ENCODE results near the gene ABHD12. TPM values are rescaled to one million over a fixed set of nuclear protein-coding genes. Genes with fewer than 3 reads are reported as not detected.
A peak's percentile ranks its signal among the peaks of the same experiment; 100 is the strongest.

Gene ABHD12
- total RNA-seq, 1 donor from 2014 or later: 58.0 TPM

GRCh38 chr20:25421102-25421501 is 30.5 kb upstream of the ABHD12 start:
- no peaks in the 10 kb centered on the region for H3K9me3 Mint-ChIP-seq
- no peak for TF ChIP-seq CTCF (IDR thresholded peaks at IDR 0.05; ENCODE audit: unreplicated experiment)
- H3K36me3 Mint-ChIP-seq: peaks cover 17% of the 10 kb centered on the region
- H3K27me3 Mint-ChIP-seq (ENCODE audit: low read depth): no peaks in the 10 kb centered on the region
- no peak for DNase-seq (ENCODE audit: low spot score in 2 of 2, unreplicated experiment in 2 of 2)
- H3K4me3 Mint-ChIP-seq: no peak overlapping the region
- peaks cover 4% of the 10 kb centered on the region for H3K4me1 Mint-ChIP-seq
- H3K27ac Mint-ChIP-seq: no peak overlapping the region

- no peaks in the 10 kb centered on the region for H3K27me3 Mint-ChIP-seq (ENCODE audit: low read depth)
- peaks cover 10% of the 10 kb centered on the region for H3K36me3 Mint-ChIP-seq
- no peaks in the 10 kb centered on the region for H3K9me3 Mint-ChIP-seq
- H3K4me1 Mint-ChIP-seq: peaks cover 4% of the 10 kb centered on the region
- H3K4me3 Mint-ChIP-seq: no peak overlapping the region
- no peak for TF ChIP-seq CTCF (IDR thresholded peaks at IDR 0.05; ENCODE audit: unreplicated experiment)
- DNase-seq (ENCODE audit: low spot score in 2 of 2, unreplicated experiment in 2 of 2): no peak
- no peak overlapping the region for H3K27ac Mint-ChIP-seq
These were observed 28.1 kb upstream of the ABHD12 start for GRCh38 chr20:25418776-25419175.

GRCh38 chr20:25408890-25409289 is 18.3 kb upstream of the ABHD12 start:
- Mint-ChIP-seq H3K27me3 (ENCODE audit: low read depth) (peaks cover 2% of the 10 kb centered on the region), H3K27ac (no peak overlapping the region), H3K4me1 (peaks cover 18% of the 10 kb centered on the region), H3K36me3 (peaks cover 5% of the 10 kb centered on the region), H3K4me3 (no peak overlapping the region), H3K9me3 (peaks cover 8% of the 10 kb centered on the region)
- DNase-seq (ENCODE audit: low spot score in 2 of 2, unreplicated experiment in 2 of 2): no peak
- no peak for TF ChIP-seq CTCF (IDR thresholded peaks at IDR 0.05; ENCODE audit: unreplicated experiment)

GRCh38 chr20:25408170-25408547 is 17.5 kb upstream of the ABHD12 start:
- peaks cover 2% of the 10 kb centered on the region for H3K27me3 Mint-ChIP-seq (ENCODE audit: low read depth)
- TF ChIP-seq CTCF (IDR thresholded peaks at IDR 0.05; ENCODE audit: unreplicated experiment): no peak
- H3K9me3 Mint-ChIP-seq: peaks cover 14% of the 10 kb centered on the region
- DNase-seq (ENCODE audit: low spot score in 2 of 2, unreplicated experiment in 2 of 2): no peak
- H3K4me1 Mint-ChIP-seq: peaks cover 18% of the 10 kb centered on the region
- peaks cover 3% of the 10 kb centered on the region for H3K36me3 Mint-ChIP-seq
- H3K4me3 Mint-ChIP-seq: peak overlapping the region; percentile 88
- H3K27ac Mint-ChIP-seq: peak overlapping the region; percentile 96

GRCh38 chr20:25407311-25408169 is 16.9 kb upstream of the ABHD12 start, which contains the start of gene GINS1:
Gene GINS1, plus strand, starts transcription at chr20:25407673. Its CDS starts 148 bp downstream, at chr20:25407821.
- Mint-ChIP-seq H3K27me3 (ENCODE audit: low read depth) (peaks cover 2% of the 10 kb centered on the region), H3K4me1 (peaks cover 18% of the 10 kb centered on the region), H3K27ac (peak within 1 kb of the TSS; percentile 96), H3K9me3 (peaks cover 17% of the 10 kb centered on the region), H3K36me3 (peaks cover 5% of the 10 kb centered on the region), H3K4me3 (peak within 1 kb of the TSS; percentile 88)
- TF ChIP-seq CTCF (IDR thresholded peaks at IDR 0.05; ENCODE audit: unreplicated experiment): no peak
- peak; percentile 86 to 95 for DNase-seq (ENCODE audit: low spot score in 2 of 2, unreplicated experiment in 2 of 2)

All from mesothelial cell of epicardium (in vitro differentiated cells).